IPS-20b (cell line): ENCODE measurements around the gene SPNS2.

Source experiments
- H3K27ac ChIP-seq: one replicate; pipeline ENCODE4 v1.5.1; 2013; ENCODE audit warnings: low read length
- H3K27me3 ChIP-seq: 2 replicates; pipeline ENCODE4 v1.6.1; 2013; ENCODE audit warnings: mild to moderate bottlenecking, low read length, inconsistent platforms; ENCODE audit not compliant: insufficient read depth
- H3K36me3 ChIP-seq: 2 replicates; pipeline ENCODE4 v1.6.1; 2013; ENCODE audit warnings: low read depth, mild to moderate bottlenecking, inconsistent platforms, low read length, moderate library complexity; ENCODE audit not compliant: insufficient read depth
- H3K4me1 ChIP-seq: 2 replicates; pipeline ENCODE4 v1.6.1; 2013; ENCODE audit warnings: mild to moderate bottlenecking, control low read depth, inconsistent platforms, low read length, moderate library complexity; ENCODE audit not compliant: insufficient read depth
- H3K4me3 ChIP-seq: 2 replicates; pipeline ENCODE4 v1.5.1; 2013; ENCODE audit warnings: mild to moderate bottlenecking, low read length, inconsistent platforms
- H3K9ac ChIP-seq: 2 replicates; pipeline ENCODE4 v1.6.1; 2013; ENCODE audit warnings: low read depth, mild to moderate bottlenecking, inconsistent platforms, low read length, moderate library complexity
- H3K9me3 ChIP-seq: 2 replicates; pipeline ENCODE4 v1.6.1; 2013; ENCODE audit warnings: mild to moderate bottlenecking, low read depth, low read length, inconsistent platforms; ENCODE audit not compliant: insufficient read depth

Gene SPNS2

DNA sequence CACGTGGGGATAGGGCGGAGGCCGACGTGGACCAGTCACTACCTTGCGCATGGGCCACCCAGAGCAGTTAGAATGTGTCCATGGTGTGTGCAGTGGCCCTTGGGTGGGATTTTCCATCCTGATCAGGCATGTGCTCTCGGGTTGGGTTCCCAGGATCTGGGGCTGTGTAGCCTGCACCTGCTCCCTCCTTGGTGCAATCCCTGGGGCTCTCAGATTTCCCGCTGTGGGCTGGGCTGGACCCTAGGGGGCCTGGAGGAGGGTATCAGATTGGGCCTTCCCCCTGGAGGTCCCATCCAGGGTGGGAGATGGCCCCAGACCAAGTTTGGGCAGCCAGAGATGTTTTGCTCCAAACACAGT, 86.9 kb downstream of the SPNS2 start:
- no peaks in the 10 kb centered on the region for H3K36me3 ChIP-seq
- H3K27ac ChIP-seq: no peak overlapping the region
- peaks cover 3% of the 10 kb centered on the region; the same call in 1 of the 2 replicates for H3K4me1 ChIP-seq
- H3K27me3 ChIP-seq: peaks cover 55% of the 10 kb centered on the region
- H3K9ac ChIP-seq: no peak overlapping the region
- no peak overlapping the region for H3K4me3 ChIP-seq
- H3K9me3 ChIP-seq: no peaks in the 10 kb centered on the region

DNA sequence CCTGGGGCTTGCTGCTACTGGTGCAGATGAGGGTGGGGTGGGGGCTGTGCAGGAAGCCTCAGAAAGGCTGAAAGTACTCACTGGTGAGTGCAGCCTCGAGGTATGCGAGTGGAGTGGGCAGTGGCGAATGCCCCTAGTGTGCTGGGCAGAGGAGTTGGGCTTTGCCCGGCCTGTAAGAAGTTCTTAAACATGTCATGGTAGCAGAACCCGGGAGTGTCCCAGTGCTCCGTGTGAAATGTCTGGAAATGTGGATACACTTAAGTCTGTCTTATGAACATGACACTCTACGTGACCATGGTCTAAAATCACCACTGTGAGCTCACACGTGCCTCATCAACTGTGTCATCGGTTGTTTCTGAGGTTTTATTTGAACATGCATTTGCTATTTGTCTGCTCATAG, 87.4 kb downstream of the SPNS2 start:
- Histone ChIP-seq H3K36me3 (no peaks in the 10 kb centered on the region), H3K9ac (no peak overlapping the region), H3K27me3 (peaks cover 55% of the 10 kb centered on the region), H3K4me1 (peaks cover 3% of the 10 kb centered on the region; the same call in 1 of the 2 replicates), H3K4me3 (no peak overlapping the region), H3K27ac (no peak overlapping the region), H3K9me3 (no peaks in the 10 kb centered on the region)

DNA sequence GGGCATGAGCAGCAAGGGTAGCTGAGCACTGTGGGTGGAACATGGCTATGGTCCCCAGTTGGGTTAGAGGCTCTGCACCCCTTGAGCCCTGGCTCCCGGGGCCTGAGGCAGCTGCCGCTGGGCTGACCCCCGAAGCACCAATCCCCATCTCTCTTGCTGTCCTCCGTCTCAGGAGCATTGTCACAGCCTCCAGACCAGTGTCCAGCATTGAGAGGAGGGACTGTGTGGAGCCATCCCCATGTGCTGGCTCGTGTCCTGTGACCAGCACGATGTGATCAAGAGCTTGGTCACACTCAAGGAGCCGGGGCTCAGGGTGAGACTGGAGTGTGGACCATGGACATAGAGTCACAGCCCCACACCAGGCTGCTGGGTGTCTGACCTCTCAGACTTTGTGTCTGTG, 88.5 kb downstream of the SPNS2 start:
- Histone ChIP-seq H3K9me3 (no peaks in the 10 kb centered on the region), H3K4me3 (no peak overlapping the region), H3K4me1 (peaks cover 3% of the 10 kb centered on the region; the same call in 1 of the 2 replicates), H3K27me3 (peaks cover 55% of the 10 kb centered on the region), H3K36me3 (no peaks in the 10 kb centered on the region), H3K9ac (no peak overlapping the region), H3K27ac (no peak overlapping the region)

DNA sequence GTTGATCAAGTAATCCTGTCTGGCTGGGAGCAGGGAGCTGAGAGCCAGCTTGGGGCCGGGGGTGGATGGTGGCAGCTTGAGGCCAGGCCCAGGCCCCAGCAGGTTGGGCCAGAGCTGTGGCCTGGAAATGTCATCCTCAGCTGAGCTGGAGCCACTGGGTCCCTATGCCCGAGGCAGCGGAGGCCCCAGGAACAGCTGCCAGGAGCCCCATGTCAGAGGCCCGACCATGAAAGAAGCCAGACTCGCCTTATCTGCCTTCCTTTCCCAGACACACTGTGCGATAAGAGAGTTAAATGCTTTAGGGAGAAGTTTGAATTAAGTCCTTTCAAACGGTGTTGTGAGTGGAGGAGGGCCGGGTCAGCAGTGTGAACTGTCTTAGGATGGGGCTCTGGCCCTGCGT, 89.1 kb downstream of the SPNS2 start:
- Histone ChIP-seq H3K27me3 (peaks cover 49% of the 10 kb centered on the region), H3K36me3 (no peaks in the 10 kb centered on the region), H3K27ac (no peak overlapping the region), H3K9ac (no peak overlapping the region), H3K9me3 (no peaks in the 10 kb centered on the region), H3K4me1 (peaks cover 3% of the 10 kb centered on the region; the same call in 1 of the 2 replicates), H3K4me3 (no peak overlapping the region)

DNA sequence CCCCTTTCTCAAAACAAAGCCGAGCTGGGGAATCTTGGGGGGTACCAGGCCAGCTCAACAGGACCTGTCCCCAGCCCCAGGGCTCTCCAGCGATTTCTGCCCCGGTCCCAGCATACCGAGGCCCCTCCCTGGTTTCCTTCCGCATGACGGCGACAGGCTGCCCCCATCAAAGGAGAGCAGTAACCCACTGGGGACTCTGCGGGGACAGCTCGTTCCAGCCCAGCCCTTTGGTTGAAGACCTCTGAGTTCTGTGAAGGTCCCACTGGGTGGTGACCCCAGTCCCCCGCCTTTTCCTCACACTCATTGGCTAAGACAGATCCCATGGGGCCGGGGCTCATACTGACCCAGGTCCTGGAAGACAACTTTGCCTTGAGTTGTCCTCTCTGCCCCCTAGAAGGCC, 89.7 kb downstream of the SPNS2 start:
- no peak overlapping the region for H3K4me3 ChIP-seq
- H3K27me3 ChIP-seq: peaks cover 43% of the 10 kb centered on the region
- no peak overlapping the region for H3K9ac ChIP-seq
- no peaks in the 10 kb centered on the region for H3K9me3 ChIP-seq
- H3K4me1 ChIP-seq: peaks cover 3% of the 10 kb centered on the region; the same call in 1 of the 2 replicates
- no peaks in the 10 kb centered on the region for H3K36me3 ChIP-seq
- no peak overlapping the region for H3K27ac ChIP-seq
